MM.1S (cell line): ENCODE measurements around the gene GNL3.

Experiments used
- DNase-seq: peaks from one replicate; pipeline ENCODE4 v3.0.0-alpha.2; 2015
- H2AFZ ChIP-seq: fragments of 300-600 bp; sonication (generic); 2 replicates; pipeline ENCODE4 v1.6.0; 2016; ENCODE audit warnings: antibody characterized with exemption, low read length
- H3F3A ChIP-seq: fragments of 300-600 bp; sonication (generic); 2 replicates; pipeline ENCODE4 v1.6.1; 2016; ENCODE audit warnings: mild to moderate bottlenecking, antibody characterized with exemption, low read length, moderate library complexity, mixed read lengths; ENCODE audit not compliant: insufficient read depth
- H3K27ac ChIP-seq: fragments of 300-600 bp; sonication (generic); 2 replicates; pipeline ENCODE4 v1.5.1; 2016; ENCODE audit warnings: mild to moderate bottlenecking, low read length
- H3K27me3 ChIP-seq: fragments of 300-600 bp; sonication (generic); replicated peaks from 2 replicates; pipeline ENCODE4 v1.6.0; 2016; ENCODE audit warnings: low read length; ENCODE audit not compliant: insufficient read depth
- H3K36me3 ChIP-seq: fragments of 300-600 bp; sonication (generic); replicated peaks from 2 replicates; pipeline ENCODE4 v1.6.1; 2016; ENCODE audit warnings: mild to moderate bottlenecking, low read length, mixed read lengths; ENCODE audit not compliant: insufficient read depth
- H3K4me1 ChIP-seq: fragments of 300-600 bp; sonication (generic); 2 replicates; pipeline ENCODE4 v1.6.1; 2016; ENCODE audit warnings: low read length, mixed read lengths
- H3K4me2 ChIP-seq: fragments of 300-600 bp; sonication (generic); 2 replicates; pipeline ENCODE4 v1.6.0; 2016; ENCODE audit warnings: low read depth, low read length
- H3K4me3 ChIP-seq: fragments of 300-600 bp; sonication (generic); 2 replicates; pipeline ENCODE4 v1.5.1; 2016; ENCODE audit warnings: low read length, mixed read lengths
- H3K79me2 ChIP-seq: fragments of 300-600 bp; sonication (generic); 2 replicates; pipeline ENCODE4 v1.6.1; 2016; ENCODE audit warnings: mixed run types, low read length, mixed read lengths
- H3K9ac ChIP-seq: fragments of 300-600 bp; sonication (generic); 2 replicates; pipeline ENCODE4 v1.6.1; 2016; ENCODE audit warnings: low read length, mixed read lengths
- H3K9me2 ChIP-seq: fragments of 300-600 bp; sonication (generic); replicated peaks from 2 replicates; pipeline ENCODE4 v1.6.1; 2016; ENCODE audit warnings: mild to moderate bottlenecking, low read length, mixed read lengths; ENCODE audit not compliant: insufficient read depth
- H3K9me3 ChIP-seq: fragments of 300-600 bp; sonication (generic); replicated peaks from 2 replicates; pipeline ENCODE4 v1.6.1; 2016; ENCODE audit warnings: mild to moderate bottlenecking, low read length, mixed read lengths; ENCODE audit not compliant: insufficient read depth
- H4K20me1 ChIP-seq: fragments of 300-600 bp; sonication (generic); 2 replicates; pipeline ENCODE4 v1.6.1; 2016; ENCODE audit warnings: mild to moderate bottlenecking, low read length, moderate library complexity, mixed read lengths; ENCODE audit not compliant: insufficient read depth
- CTCF ChIP-seq: fragments of 300-600 bp; sonication (generic); IDR thresholded peaks from 2 replicates; pipeline ENCODE4 v1.5.1; 2016; ENCODE audit warnings: antibody characterized with exemption, low read length, mixed read lengths
- EZH2 ChIP-seq: fragments of 300-600 bp; sonication (generic); optimal IDR thresholded peaks from 2 replicates; pipeline ENCODE3; 2017; ENCODE audit warnings: low read depth, mild to moderate bottlenecking, antibody characterized with exemption, low read length, mixed read lengths
- EZH2phosphoT487 ChIP-seq: fragments of 300-600 bp; sonication (generic); IDR thresholded peaks from 2 replicates; pipeline ENCODE4 v1.6.1; 2018; ENCODE audit warnings: antibody characterized with exemption, low read length

The GNL3 gene

GRCh38 chr3:52655895-52656294, 29.9 kb upstream of the GNL3 start:
- Histone ChIP-seq H3K4me1 (no peaks in the 10 kb centered on the region), H3K4me3 (no peak overlapping the region), H3K27ac (no peak overlapping the region), H3K9me2 (no peaks in the 10 kb centered on the region), H3F3A (no peaks in the 10 kb centered on the region), H3K36me3 (peaks cover 10% of the 10 kb centered on the region; the same call in 1 of the 2 replicates), H2AFZ (no peak overlapping the region), H3K79me2 (0 out of 2 replicates have a peak, but pooled peaks cover 8% of the 10 kb centered on the region), H3K9ac (no peak overlapping the region), H3K4me2 (no peak overlapping the region), H3K9me3 (no peaks in the 10 kb centered on the region), H4K20me1 (no peaks in the 10 kb centered on the region), H3K27me3 (no peaks in the 10 kb centered on the region)
- TF ChIP-seq EZH2 (no peak), CTCF (no peak), EZH2phosphoT487 (no peak)
- DNase-seq, result no peak

GRCh38 chr3:52660046-52660445, 25.8 kb upstream of the GNL3 start:
- peaks cover 7% of the 10 kb centered on the region; the same call in 1 of the 2 replicates for H3K36me3 ChIP-seq
- no peaks in the 10 kb centered on the region for H3K9me3 ChIP-seq
- H4K20me1 ChIP-seq, result no peaks in the 10 kb centered on the region
- no peak for DNase-seq
- H3K4me2 ChIP-seq, result no peak overlapping the region
- H3K4me3 ChIP-seq, result no peak overlapping the region
- 0 out of 2 replicates have a peak, but pooled peaks cover 18% of the 10 kb centered on the region for H3K79me2 ChIP-seq
- H3F3A ChIP-seq, result no peaks in the 10 kb centered on the region
- no peak overlapping the region for H2AFZ ChIP-seq
- H3K27ac ChIP-seq, result no peak overlapping the region
- H3K27me3 ChIP-seq, result no peaks in the 10 kb centered on the region
- H3K4me1 ChIP-seq, result no peaks in the 10 kb centered on the region
- H3K9me2 ChIP-seq, result no peaks in the 10 kb centered on the region
- TF ChIP-seq CTCF, result no peak
- TF ChIP-seq EZH2, result no peak
- TF ChIP-seq EZH2phosphoT487, result no peak
- no peak overlapping the region for H3K9ac ChIP-seq

GRCh38 chr3:52663098-52663497, 22.7 kb upstream of the GNL3 start:
- Histone ChIP-seq H3K4me2 (no peak overlapping the region), H3K9me2 (no peaks in the 10 kb centered on the region), H3F3A (no peaks in the 10 kb centered on the region), H2AFZ (no peak overlapping the region), H3K9me3 (no peaks in the 10 kb centered on the region), H3K4me1 (no peaks in the 10 kb centered on the region), H3K27ac (no peak overlapping the region), H3K36me3 (peaks cover 7% of the 10 kb centered on the region; the same call in 1 of the 2 replicates), H3K4me3 (no peak overlapping the region), H3K9ac (no peak overlapping the region), H4K20me1 (no peaks in the 10 kb centered on the region), H3K27me3 (no peaks in the 10 kb centered on the region), H3K79me2 (0 out of 2 replicates have a peak, but pooled peaks cover 21% of the 10 kb centered on the region)
- no peak for DNase-seq
- TF ChIP-seq CTCF (no peak), EZH2 (no peak), EZH2phosphoT487 (no peak)
